Testis (tissue), 3 donors: ENCODE data around the gene SPATA20. TPM values are rescaled to one million over a fixed set of nuclear protein-coding genes. Genes with fewer than 3 reads are reported as not detected.

Experiments
- DNase-seq: peaks from one replicate; pipeline ENCODE4 v3.0.0-alpha.2; 2019
- H3K27ac ChIP-seq, 2 donors: fragments of 200-600 bp; sonication (generic); one replicate each; pipeline ENCODE4 v1.5.1; 2019
- H3K27me3 ChIP-seq: fragments of 200-600 bp; sonication (generic); one replicate; pipeline ENCODE4 v1.5.1; 2019
- H3K36me3 ChIP-seq: fragments of 200-600 bp; sonication (generic); one replicate; pipeline ENCODE4 v1.5.1; 2017; ENCODE audit warnings: low read depth; ENCODE audit errors: missing control alignments
- H3K4me1 ChIP-seq: fragments of 200-600 bp; sonication (generic); one replicate; pipeline ENCODE4 v1.5.1; 2019
- H3K4me3 ChIP-seq, 2 donors: fragments of 200-600 bp; sonication (generic); one replicate each; pipeline ENCODE4 v1.5.1; 2017 to 2019
- H3K9me3 ChIP-seq: fragments of 200-600 bp; sonication (generic); one replicate; pipeline ENCODE4 v1.5.1; 2017
- POLR2A ChIP-seq: fragments of 450-650 bp; IDR thresholded peaks from one replicate; pipeline ENCODE4 v1.6.1; 2017; ENCODE audit warnings: antibody characterized with exemption, mild to moderate bottlenecking, moderate library complexity
- WGBS, 2 donors: methylation state at CpG; one replicate each; pipeline ENCODE4 v1.1.5; 2018; 5-methylcytosine and 5-hydroxymethylcytosine counted together
- intact Hi-C: fragments of 100-400 bp; cut with DNase I; formaldehyde crosslinking; loops from one replicate; pipeline ENCODE4 v1.15.1; 2023; ENCODE audit warnings: low total_unique reads
- polyA plus RNA-seq: library from polyadenylated mRNA; stranded (reverse); fragments of 350-450 nt; fragmentation: Illumina TruSeq; extraction: RNeasy Lipid Tissue Mini Kit (QIAGEN cat#74804); gene quantifications from one replicate; pipeline ENCODE4 v1.2.3, GENCODE V29; 2014; ENCODE audit warnings: low read depth, low replicate concordance; ENCODE audit not compliant: insufficient read depth
- total RNA-seq, 2 donors: library from RNA; depleted of rRNA; stranded (reverse); fragments of >200 nt; gene quantifications; one replicate each; pipeline ENCODE4 v1.2.3, GENCODE V29; 2016
- TF ChIP-seq, protein P1 (sequence below), 3 experiments: fragments of 450-650 bp in 2 of 3; fragments of 200-600 bp in 1 of 3; sonication (generic) in 1 of 3; IDR thresholded peaks; one replicate each; pipeline ENCODE4 v1.5.1; 2016 to 2019; ENCODE audit warnings: antibody characterized with exemption in 3 of 3, mild to moderate bottlenecking in 2 of 3, moderate library complexity in 1 of 3

The SPATA20 gene
- total and polyA plus RNA-seq, 3 donors from 2014 or later = 207 to 338 (median 264) TPM

GRCh38 chr17:50549969-50550368 lies 3.0 kb downstream of the SPATA20 start:
- H3K27ac ChIP-seq = no peak overlapping the region
- peaks cover 13% of the 10 kb centered on the region for H3K4me1 ChIP-seq
- no peaks in the 10 kb centered on the region for H3K36me3 ChIP-seq
- no peak for DNase-seq
- intact Hi-C loops = loop anchor here (5.0 to 10.0 kb wide), 2 partner anchors 147 to 285 kb away; partner anchors contain the start of gene WFIKKN2
- WGBS, 2 donors = 88 to 90% methylated on average over 11 of the region's 11 CpGs
- H3K27me3 ChIP-seq = no peaks in the 10 kb centered on the region
- no peak for TF ChIP-seq POLR2A
- TF ChIP-seq, protein P1, sequence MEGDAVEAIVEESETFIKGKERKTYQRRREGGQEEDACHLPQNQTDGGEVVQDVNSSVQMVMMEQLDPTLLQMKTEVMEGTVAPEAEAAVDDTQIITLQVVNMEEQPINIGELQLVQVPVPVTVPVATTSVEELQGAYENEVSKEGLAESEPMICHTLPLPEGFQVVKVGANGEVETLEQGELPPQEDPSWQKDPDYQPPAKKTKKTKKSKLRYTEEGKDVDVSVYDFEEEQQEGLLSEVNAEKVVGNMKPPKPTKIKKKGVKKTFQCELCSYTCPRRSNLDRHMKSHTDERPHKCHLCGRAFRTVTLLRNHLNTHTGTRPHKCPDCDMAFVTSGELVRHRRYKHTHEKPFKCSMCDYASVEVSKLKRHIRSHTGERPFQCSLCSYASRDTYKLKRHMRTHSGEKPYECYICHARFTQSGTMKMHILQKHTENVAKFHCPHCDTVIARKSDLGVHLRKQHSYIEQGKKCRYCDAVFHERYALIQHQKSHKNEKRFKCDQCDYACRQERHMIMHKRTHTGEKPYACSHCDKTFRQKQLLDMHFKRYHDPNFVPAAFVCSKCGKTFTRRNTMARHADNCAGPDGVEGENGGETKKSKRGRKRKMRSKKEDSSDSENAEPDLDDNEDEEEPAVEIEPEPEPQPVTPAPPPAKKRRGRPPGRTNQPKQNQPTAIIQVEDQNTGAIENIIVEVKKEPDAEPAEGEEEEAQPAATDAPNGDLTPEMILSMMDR (IDR thresholded peaks at IDR 0.05) = no peak
- H3K4me3 ChIP-seq = no peak overlapping the region
- no peaks in the 10 kb centered on the region for H3K9me3 ChIP-seq

- peak; percentile 88 for DNase-seq
- H3K9me3 ChIP-seq = no peaks in the 10 kb centered on the region
- 53 to 94% methylated on average over 6 to 32 of the region's 32 CpGs for WGBS, 2 donors
- H3K36me3 ChIP-seq = no peaks in the 10 kb centered on the region
- no peak overlapping the region for H3K27ac ChIP-seq
- no peak overlapping the region for H3K4me3 ChIP-seq
- intact Hi-C loops = loop anchor here (10.0 kb wide), 1 partner anchor 284 kb away; the partner anchor contains the start of gene WFIKKN2
- H3K27me3 ChIP-seq = no peaks in the 10 kb centered on the region
- H3K4me1 ChIP-seq = peaks cover 13% of the 10 kb centered on the region
- TF ChIP-seq, protein P1 (IDR thresholded peaks at IDR 0.05) = peak; percentile 71 to 88 (median 76)
- no peak for TF ChIP-seq POLR2A
These were observed 3.9 kb downstream of the SPATA20 start for GRCh38 chr17:50550661-50551432.

DNA sequence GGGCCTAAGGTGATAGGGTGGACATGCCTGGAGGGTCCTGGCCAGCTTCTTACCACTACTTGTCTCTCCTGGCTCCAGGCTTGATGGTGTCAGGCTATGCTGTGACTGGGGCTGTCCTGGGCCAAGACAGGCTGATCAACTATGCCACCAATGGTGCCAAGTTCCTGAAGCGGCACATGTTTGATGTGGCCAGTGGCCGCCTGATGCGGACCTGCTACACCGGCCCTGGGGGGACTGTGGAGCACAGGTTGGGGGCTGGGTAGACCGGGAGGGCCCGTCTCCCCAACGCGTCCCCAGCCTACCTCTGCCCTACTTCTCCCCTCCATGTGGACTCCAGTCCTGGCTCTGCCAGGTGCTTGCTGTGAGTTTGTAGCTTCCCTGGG lies 4.5 kb downstream of the SPATA20 start:
- H3K27me3 ChIP-seq = no peaks in the 10 kb centered on the region
- TF ChIP-seq, protein P1 (IDR thresholded peaks at IDR 0.05) = no peak
- TF ChIP-seq POLR2A = no peak
- no peak overlapping the region for H3K27ac ChIP-seq
- H3K4me1 ChIP-seq = peaks cover 12% of the 10 kb centered on the region
- intact Hi-C loops = loop anchor here (10.0 kb wide), 1 partner anchor 283 kb away; the partner anchor contains the start of gene WFIKKN2
- WGBS, 2 donors = 90 to 95% methylated on average over 8 of the region's 8 CpGs
- no peaks in the 10 kb centered on the region for H3K9me3 ChIP-seq
- no peak overlapping the region for H3K4me3 ChIP-seq
- no peak for DNase-seq
- no peaks in the 10 kb centered on the region for H3K36me3 ChIP-seq

GRCh38 chr17:50551884-50552283 lies 4.9 kb downstream of the SPATA20 start:
- H3K9me3 ChIP-seq = no peaks in the 10 kb centered on the region
- H3K27me3 ChIP-seq = no peaks in the 10 kb centered on the region
- peaks cover 9% of the 10 kb centered on the region for H3K4me1 ChIP-seq
- 79 to 91% methylated on average over 5 to 12 of the region's 12 CpGs for WGBS, 2 donors
- TF ChIP-seq, protein P1 (IDR thresholded peaks at IDR 0.05) = no peak
- TF ChIP-seq POLR2A = no peak
- intact Hi-C loops = loop anchor here (10.0 kb wide), 1 partner anchor 283 kb away; the partner anchor contains the start of gene WFIKKN2
- no peak overlapping the region for H3K27ac ChIP-seq
- H3K36me3 ChIP-seq = no peaks in the 10 kb centered on the region
- no peak overlapping the region for H3K4me3 ChIP-seq
- no peak for DNase-seq
